Breast epithelium (tissue), 4 donors: ENCODE measurements around the gene HAGH. TPM values are rescaled to one million over a fixed set of nuclear protein-coding genes. Genes with fewer than 3 reads are reported as not detected.

Experiments used
- DNase-seq, 2 donors: peaks; one replicate each; pipeline ENCODE4 v3.0.0-alpha.2; 2019; ENCODE audit warnings: low spot score in 2 of 2
- H3K27ac ChIP-seq, 2 donors: fragments of 200-600 bp; sonication (generic) in 1 of 2; one replicate each; pipeline ENCODE4 v1.5.1; 2016 to 2019; ENCODE audit warnings: mild to moderate bottlenecking in 1 of 2
- H3K27me3 ChIP-seq, 2 donors: fragments of 200-600 bp; sonication (generic) in 1 of 2; one replicate each; pipeline versions ENCODE4 v1.5.1 to v1.6.0; 2017 to 2019; ENCODE audit warnings: control low read depth in 1 of 2, mild to moderate bottlenecking in 1 of 2
- H3K36me3 ChIP-seq: fragments of 200-600 bp; one replicate; pipeline ENCODE4 v1.5.1; 2019
- H3K4me1 ChIP-seq, 2 donors: fragments of 200-600 bp; sonication (generic); one replicate each; pipeline ENCODE4 v1.5.1; 2016 to 2019; ENCODE audit warnings: control low read depth in 1 of 2
- H3K4me3 ChIP-seq, 3 donors: fragments of 200-600 bp; sonication (generic); 1 replicate in 2 of 3; 2 replicates in 1 of 3; pipeline ENCODE4 v1.5.1; 2016 to 2019; ENCODE audit warnings: mild to moderate bottlenecking in 3 of 3, moderate library complexity in 2 of 3
- H3K9me3 ChIP-seq, 2 donors: fragments of 200-600 bp; sonication (generic) in 1 of 2; one replicate each; pipeline ENCODE4 v1.5.1; 2016 to 2019; ENCODE audit warnings: control low read depth in 1 of 2
- CTCF ChIP-seq, 3 donors: fragments of 450-650 bp; IDR thresholded peaks; one replicate each; pipeline ENCODE4 v1.5.1; 2016 to 2017; ENCODE audit warnings: antibody characterized with exemption in 3 of 3, mild to moderate bottlenecking in 3 of 3, moderate library complexity in 3 of 3
- POLR2A ChIP-seq: fragments of 450-650 bp; IDR thresholded peaks from one replicate; pipeline ENCODE4 v1.6.1; 2016; ENCODE audit warnings: antibody characterized with exemption, mild to moderate bottlenecking, moderate library complexity
- POLR2AphosphoS5 ChIP-seq, 3 donors: sonication (generic); formaldehyde crosslinking; IDR thresholded peaks; one replicate each; pipeline ENCODE4 v1.6.1; 2017; ENCODE audit warnings: antibody characterized with exemption in 3 of 3
- intact Hi-C: fragments of 100-400 bp; cut with DNase I; formaldehyde crosslinking; loops from one replicate; pipeline ENCODE4 v1.15.1; 2023; ENCODE audit warnings: low total_unique reads
- total RNA-seq, 3 donors: library from RNA; depleted of rRNA; stranded (reverse); fragments of >200 nt; gene quantifications; one replicate each; pipeline ENCODE4 v1.1.0, GENCODE V29; 2016

The HAGH gene
- total RNA-seq, 3 donors from 2014 or later, result 61.9 to 114 (median 74.7) TPM

GRCh38 chr16:1761751-1762150 is 64.9 kb downstream of the HAGH start:
- no peaks in the 10 kb centered on the region for H3K4me1 ChIP-seq
- TF ChIP-seq CTCF (IDR thresholded peaks at IDR 0.05), result no peak
- TF ChIP-seq POLR2A, result no peak
- no peak for TF ChIP-seq POLR2AphosphoS5 (IDR thresholded peaks at IDR 0.05)
- no peak overlapping the region for H3K27ac ChIP-seq
- H3K9me3 ChIP-seq, result no peaks in the 10 kb centered on the region
- no peak overlapping the region for H3K4me3 ChIP-seq
- intact Hi-C loops, result no loop called here
- no peak for DNase-seq
- no peaks in the 10 kb centered on the region for H3K27me3 ChIP-seq
- H3K36me3 ChIP-seq, result peaks cover 5% of the 10 kb centered on the region

- no peaks in the 10 kb centered on the region for H3K4me1 ChIP-seq
- no peak for TF ChIP-seq POLR2A
- TF ChIP-seq CTCF (IDR thresholded peaks at IDR 0.05), result no peak
- no peak for TF ChIP-seq POLR2AphosphoS5 (IDR thresholded peaks at IDR 0.05)
- H3K9me3 ChIP-seq, result no peaks in the 10 kb centered on the region
- peaks cover 5% of the 10 kb centered on the region for H3K36me3 ChIP-seq
- no peak overlapping the region for H3K4me3 ChIP-seq
- no peak overlapping the region for H3K27ac ChIP-seq
- DNase-seq, result no peak
- no peaks in the 10 kb centered on the region for H3K27me3 ChIP-seq
- intact Hi-C loops, result no loop called here
Measured at GRCh38 chr16:1760911-1761310, 65.7 kb downstream of the HAGH start.

GRCh38 chr16:1759511-1759910 is 67.1 kb downstream of the HAGH start:
- H3K27ac ChIP-seq, result no peak overlapping the region
- no peaks in the 10 kb centered on the region for H3K4me1 ChIP-seq
- no peaks in the 10 kb centered on the region for H3K36me3 ChIP-seq
- DNase-seq, result no peak
- H3K4me3 ChIP-seq, result no peak overlapping the region
- no peaks in the 10 kb centered on the region for H3K27me3 ChIP-seq
- H3K9me3 ChIP-seq, result no peaks in the 10 kb centered on the region
- TF ChIP-seq CTCF (IDR thresholded peaks at IDR 0.05) (no peak), POLR2AphosphoS5 (IDR thresholded peaks at IDR 0.05) (no peak), POLR2A (no peak)
- intact Hi-C loops, result no loop called here

DNA sequence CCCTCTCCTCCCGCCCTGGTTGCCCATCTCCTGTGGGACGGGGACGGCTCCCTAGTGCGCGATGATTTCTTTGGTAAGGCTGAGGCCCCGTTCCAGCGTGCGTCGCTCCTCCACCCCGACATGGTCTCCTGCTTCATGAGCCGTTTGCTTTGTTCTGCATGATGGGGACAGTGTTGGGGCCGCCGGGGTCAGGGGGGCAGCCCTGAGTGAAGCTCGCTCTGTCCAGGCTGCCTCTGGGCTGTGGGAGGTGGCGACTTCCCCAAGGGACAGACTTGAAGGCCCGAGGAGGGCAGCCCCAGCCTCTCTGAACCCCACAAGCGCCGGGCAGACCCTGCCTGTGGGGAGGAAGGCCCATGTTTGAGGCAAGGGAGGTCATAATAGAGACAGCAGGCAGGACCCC is 67.7 kb downstream of the HAGH start:
- Histone ChIP-seq H3K4me1 (no peaks in the 10 kb centered on the region), H3K27me3 (no peaks in the 10 kb centered on the region), H3K4me3 (no peak overlapping the region), H3K27ac (no peak overlapping the region), H3K36me3 (no peaks in the 10 kb centered on the region), H3K9me3 (no peaks in the 10 kb centered on the region)
- TF ChIP-seq CTCF (IDR thresholded peaks at IDR 0.05) (no peak), POLR2AphosphoS5 (IDR thresholded peaks at IDR 0.05) (no peak), POLR2A (no peak)
- intact Hi-C loops, result no loop called here
- DNase-seq, result no peak

GRCh38 chr16:1757714-1758461 is 68.7 kb downstream of the HAGH start:
- intact Hi-C loops, result no loop called here
- no peaks in the 10 kb centered on the region for H3K36me3 ChIP-seq

More at GRCh38 chr16:1757714-1758461, 68.7 kb downstream of the HAGH start:
- Histone ChIP-seq H3K4me1 (no peaks in the 10 kb centered on the region), H3K9me3 (no peaks in the 10 kb centered on the region), H3K27me3 (no peaks in the 10 kb centered on the region), H3K4me3 (no peak overlapping the region), H3K27ac (no peak overlapping the region)
- TF ChIP-seq CTCF (IDR thresholded peaks at IDR 0.05), result no peak
- TF ChIP-seq POLR2AphosphoS5 (IDR thresholded peaks at IDR 0.05), result no peak
- no peak for TF ChIP-seq POLR2A
- no peak for DNase-seq

Other genes starting within 250 kb of the HAGH start
- 10 to 100 TPM; 17.0 to 30.1 (median 23.9) TPM for gene IFT140, start 214.8 kb downstream of the HAGH start, total RNA-seq
- 10 to 100 TPM in 2 of 3 donors, 1 to 10 TPM in 1; 9.6 to 13.8 (median 10.8) TPM for gene CRAMP1, start 214.5 kb downstream of the HAGH start, total RNA-seq
- gene JPT2, start 148.5 kb downstream of the HAGH start, total RNA-seq, result 10 to 100 TPM; 19.2 to 44.2 (median 36.0) TPM
- gene MAPK8IP3, start 120.6 kb downstream of the HAGH start, total RNA-seq, result 10 to 100 TPM; 41.1 to 82.6 (median 71.6) TPM
- gene NME3, start 55.3 kb downstream of the HAGH start, total RNA-seq, result 100 to 1,000 TPM in 2 of 3 donors, 10 to 100 TPM in 1; 86.6 to 119 (median 115) TPM
- 10 to 100 TPM in 2 of 3 donors, 1 to 10 TPM in 1; 4.6 to 17.4 (median 14.0) TPM for gene EME2, start 54.0 kb downstream of the HAGH start, total RNA-seq
- gene MRPS34, start 53.7 kb downstream of the HAGH start, total RNA-seq, result 10 to 100 TPM; 85.9 to 95.4 (median 87.8) TPM
- gene SPSB3, start 44.3 kb downstream of the HAGH start, total RNA-seq, result 100 to 1,000 TPM in 1 of 3 donors, 10 to 100 TPM in 2; 84.9 to 107 (median 88.5) TPM
- gene NUBP2, start 43.9 kb downstream of the HAGH start, total RNA-seq, result 10 to 100 TPM; 61.6 to 82.6 (median 80.3) TPM
- gene IGFALS, start 33.1 kb downstream of the HAGH start, total RNA-seq, result under 1 TPM; 0.32 to 0.44 (median 0.33) TPM
- 10 to 100 TPM; 27.2 to 35.4 (median 29.7) TPM for gene FAHD1, start 381 bp upstream of the HAGH start, total RNA-seq
- gene MEIOB, start 45.3 kb upstream of the HAGH start, total RNA-seq, result not detected
- not detected for gene HS3ST6, start 91.6 kb upstream of the HAGH start, total RNA-seq
- gene MSRB1, start 116.4 kb upstream of the HAGH start, total RNA-seq, result 10 to 100 TPM; 12.1 to 17.4 (median 17.0) TPM
- not detected for gene RPL3L, start 127.9 kb upstream of the HAGH start, total RNA-seq
- 100 to 1,000 TPM; 114 to 233 (median 144) TPM for gene NDUFB10, start 132.7 kb upstream of the HAGH start, total RNA-seq
- 1,000 to 10,000 TPM; 1,340 to 2,607 (median 1,661) TPM for gene RPS2, start 138.0 kb upstream of the HAGH start, total RNA-seq
- gene RNF151, start 140.0 kb upstream of the HAGH start, total RNA-seq, result under 1 TPM in 1 of 3 donors, not detected in 2; 0.98 TPM
- 10 to 100 TPM; 32.9 to 42.3 (median 33.1) TPM for gene TBL3, start 145.2 kb upstream of the HAGH start, total RNA-seq
- under 1 TPM in 2 of 3 donors, not detected in 1; 0.88 to 0.98 TPM for gene NOXO1, start 154.6 kb upstream of the HAGH start, total RNA-seq
- 10 to 100 TPM; 15.7 to 18.1 (median 17.9) TPM for gene GFER, start 157.4 kb upstream of the HAGH start, total RNA-seq
- 1 to 10 TPM in 1 of 3 donors, under 1 TPM in 2; 0.44 to 2.0 (median 0.64) TPM for gene SYNGR3, start 163.1 kb upstream of the HAGH start, total RNA-seq
- 10 to 100 TPM; 16.0 to 25.2 (median 22.2) TPM for gene ZNF598, start 183.0 kb upstream of the HAGH start, total RNA-seq
- not detected for gene NPW, start 193.0 kb upstream of the HAGH start, total RNA-seq
- gene NHERF2, start 200.1 kb upstream of the HAGH start, total RNA-seq, result 10 to 100 TPM; 31.5 to 58.3 (median 38.9) TPM
- gene NTHL1, start 221.0 kb upstream of the HAGH start, total RNA-seq, result 10 to 100 TPM; 10.6 to 27.9 (median 16.1) TPM
- 10 to 100 TPM; 41.6 to 52.4 (median 48.9) TPM for gene TSC2, start 221.2 kb upstream of the HAGH start, total RNA-seq